Nephron (organoid): ENCODE measurements around the gene TFIP11.

Source experiments
- H3K27ac Mint-ChIP-seq, 3 experiments: 2 replicates each; pipeline ENCODE4 v1.8.0; 2020; ENCODE audit warnings: mixed read lengths in 3 of 3, mild to moderate bottlenecking in 2 of 3, moderate library complexity in 1 of 3
- H3K27me3 Mint-ChIP-seq: 2 replicates; pipeline ENCODE4 v1.8.0; 2021; ENCODE audit warnings: low read depth, mild to moderate bottlenecking, moderate library complexity, mixed read lengths
- H3K36me3 Mint-ChIP-seq: 2 replicates; pipeline ENCODE4 v1.8.0; 2020; ENCODE audit warnings: low read depth, mixed read lengths
- H3K4me1 Mint-ChIP-seq: 2 replicates; pipeline ENCODE4 v1.8.0; 2020; ENCODE audit warnings: mixed read lengths
- H3K4me3 Mint-ChIP-seq, 3 experiments: 2 replicates each; pipeline ENCODE4 v1.8.0; 2020; ENCODE audit warnings: mild to moderate bottlenecking in 3 of 3, mixed read lengths in 3 of 3, moderate library complexity in 2 of 3
- H3K9me3 Mint-ChIP-seq: 2 replicates; pipeline ENCODE4 v1.8.0; 2020; ENCODE audit warnings: mixed read lengths
- CTCF ChIP-seq, 3 experiments: fragments of 200-600 bp; sonication (generic); IDR thresholded peaks; one replicate each; pipeline ENCODE4 v1.5.0; 2021; ENCODE audit warnings: antibody characterized with exemption in 3 of 3; ENCODE audit not compliant: unreplicated experiment in 3 of 3

Gene TFIP11

GRCh38 chr22:26479792-26480610 is 32.3 kb downstream of the TFIP11 start:
- Mint-ChIP-seq H3K4me3 (peak overlapping the region; percentile 31 to 68 (median 52)), H3K27ac (peak overlapping the region; percentile 51 to 85 (median 62)), H3K4me1 (peaks cover 59% of the 10 kb centered on the region), H3K36me3 (peaks cover 27% of the 10 kb centered on the region), H3K9me3 (no peaks in the 10 kb centered on the region), H3K27me3 (no peaks in the 10 kb centered on the region)
- no peak for TF ChIP-seq CTCF (IDR thresholded peaks at IDR 0.05; ENCODE audit: unreplicated experiment in 3 of 3)

- H3K27ac Mint-ChIP-seq: peak overlapping the region; percentile 51 to 85 (median 62)
- peak overlapping the region; percentile 31 to 68 (median 52) for H3K4me3 Mint-ChIP-seq
- no peaks in the 10 kb centered on the region for H3K27me3 Mint-ChIP-seq
- peaks cover 33% of the 10 kb centered on the region for H3K36me3 Mint-ChIP-seq
- no peaks in the 10 kb centered on the region for H3K9me3 Mint-ChIP-seq
- no peak for TF ChIP-seq CTCF (IDR thresholded peaks at IDR 0.05; ENCODE audit: unreplicated experiment in 3 of 3)
- H3K4me1 Mint-ChIP-seq: peaks cover 51% of the 10 kb centered on the region
These were observed 33.1 kb downstream of the TFIP11 start for GRCh38 chr22:26479043-26479791.

- no peak for TF ChIP-seq CTCF (IDR thresholded peaks at IDR 0.05; ENCODE audit: unreplicated experiment in 3 of 3)
- Mint-ChIP-seq H3K4me1 (peaks cover 38% of the 10 kb centered on the region), H3K27ac (peak overlapping the region in 1 of 3 experiments; percentile 37), H3K4me3 (no peak overlapping the region), H3K36me3 (peaks cover 42% of the 10 kb centered on the region), H3K9me3 (no peaks in the 10 kb centered on the region), H3K27me3 (no peaks in the 10 kb centered on the region)
These were observed 34.9 kb downstream of the TFIP11 start for GRCh38 chr22:26477341-26477731.

- Mint-ChIP-seq H3K9me3 (no peaks in the 10 kb centered on the region), H3K27ac (peak overlapping the region in 1 of 3 experiments; percentile 37), H3K4me1 (peaks cover 33% of the 10 kb centered on the region), H3K27me3 (no peaks in the 10 kb centered on the region), H3K4me3 (no peak overlapping the region), H3K36me3 (peaks cover 41% of the 10 kb centered on the region)
- TF ChIP-seq CTCF (IDR thresholded peaks at IDR 0.05; ENCODE audit: unreplicated experiment in 3 of 3): no peak
These were observed 35.5 kb downstream of the TFIP11 start for GRCh38 chr22:26476705-26477340.

- H3K9me3 Mint-ChIP-seq: no peaks in the 10 kb centered on the region
- H3K4me3 Mint-ChIP-seq: no peak overlapping the region
- TF ChIP-seq CTCF (IDR thresholded peaks at IDR 0.05; ENCODE audit: unreplicated experiment in 3 of 3): no peak
- H3K27me3 Mint-ChIP-seq: no peaks in the 10 kb centered on the region
- H3K4me1 Mint-ChIP-seq: peaks cover 15% of the 10 kb centered on the region
- no peak overlapping the region for H3K27ac Mint-ChIP-seq
- H3K36me3 Mint-ChIP-seq: peaks cover 46% of the 10 kb centered on the region
These were observed 37.6 kb downstream of the TFIP11 start for GRCh38 chr22:26474682-26475081.
